Activated CD8-positive, alpha-beta T cell treated with anti-CD3 and anti-CD28 coated beads, Interleukin-2, amount 10 ng/mL, durations not matched to agents 7 days and 5 days (primary cell): ENCODE measurements around the gene NEO1. TPM values are rescaled to one million over a fixed set of nuclear protein-coding genes. Genes with fewer than 3 reads are reported as not detected.
"Not testable (repeated sequence)": the region's sequence is repeated elsewhere in the genome, so short reads cannot be mapped to it uniquely, and the experiment has no call there.

Source experiments
- ATAC-seq: fragments of 150-1000 bp; cut with Tn5 transposase; one replicate; pipeline ENCODE4 v1.10.0; 2021; ENCODE audit warnings: moderate library complexity
- CTCF ChIA-PET: fragments of 350-600 bp; sonication (Branson Sonifier 250); formaldehyde crosslinking; loops from one replicate; lab custom pipeline; 2021; ENCODE audit warnings: antibody characterized with exemption; lab: Charles Lee
- POLR2A ChIA-PET: fragments of 350-600 bp; sonication (Branson Sonifier 250); formaldehyde crosslinking; loops from one replicate; lab custom pipeline; 2021; ENCODE audit warnings: antibody characterized with exemption; lab: Charles Lee
- DNase-seq: peaks from one replicate; pipeline ENCODE4 v3.0.0-alpha.2; 2020
- H3K27ac Mint-ChIP-seq: one replicate; pipeline ENCODE4 v1.8.0; 2021; ENCODE audit warnings: mild to moderate bottlenecking, mixed read lengths
- H3K27me3 Mint-ChIP-seq: one replicate; pipeline ENCODE4 v1.8.0; 2021; ENCODE audit warnings: low read depth, mixed read lengths
- H3K36me3 Mint-ChIP-seq: one replicate; pipeline ENCODE4 v1.8.0; 2021; ENCODE audit warnings: low read depth, mixed read lengths
- H3K4me1 Mint-ChIP-seq: one replicate; pipeline ENCODE4 v1.8.0; 2021; ENCODE audit warnings: low read depth, mixed read lengths
- H3K4me3 Mint-ChIP-seq: one replicate; pipeline ENCODE4 v1.8.0; 2021; ENCODE audit warnings: mild to moderate bottlenecking, mixed read lengths
- H3K9me3 Mint-ChIP-seq: one replicate; pipeline ENCODE4 v1.8.0; 2022; ENCODE audit warnings: mixed read lengths; ENCODE audit not compliant: insufficient read depth
- total RNA-seq, 2 experiments: library from RNA; stranded (reverse); gene quantifications; one replicate each; pipeline ENCODE4 v1.2.3, GENCODE V29; 2021

Gene NEO1
- total RNA-seq, 2 experiments from 2014 or later, result 0.78 to 1.7 TPM

DNA sequence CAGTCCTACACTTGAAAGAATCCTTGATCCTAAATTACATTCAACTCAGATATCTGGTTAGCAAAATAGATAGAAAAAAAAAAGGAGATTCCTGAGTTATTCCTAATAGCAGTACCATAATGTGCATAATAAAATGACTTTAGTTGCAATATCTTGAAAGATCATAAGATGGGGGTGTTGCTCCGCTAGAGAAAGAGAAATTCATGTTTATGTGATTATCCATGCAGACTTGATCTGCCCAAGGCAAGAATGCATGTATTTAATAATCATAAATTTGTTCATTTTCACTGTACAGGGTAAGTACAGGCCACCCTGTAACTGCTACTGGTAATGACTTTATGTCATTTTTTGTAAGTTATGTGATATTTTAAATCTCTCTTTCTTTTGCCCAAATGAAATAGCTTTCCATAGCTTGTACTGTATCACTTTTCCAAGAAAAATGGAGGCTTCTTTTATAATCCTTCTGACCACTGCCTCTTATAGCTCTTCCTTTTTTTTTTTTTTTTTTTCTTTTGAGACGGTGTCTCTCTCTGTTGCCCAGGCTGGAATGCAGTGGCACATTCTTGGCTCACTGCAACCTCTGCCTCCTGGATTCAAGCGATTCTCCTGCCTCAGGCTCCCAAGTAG lies 231.9 kb downstream of the NEO1 start:
- no peak for DNase-seq
- no peaks in the 10 kb centered on the region for H3K4me1 Mint-ChIP-seq
- H3K4me3 Mint-ChIP-seq, result no peak overlapping the region
- ATAC-seq, result no peak
- H3K9me3 Mint-ChIP-seq, result no peaks in the 10 kb centered on the region
- no peak overlapping the region for H3K27ac Mint-ChIP-seq
- CTCF ChIA-PET, result interaction anchor here (0.6 to 1.6 kb wide), 5 partner anchors 13 to 416 kb away, joined by 3 to 5 read pairs (median 3); no protein-coding TSS in a partner anchor
- H3K36me3 Mint-ChIP-seq, result no peaks in the 10 kb centered on the region
- peaks cover 4% of the 10 kb centered on the region for H3K27me3 Mint-ChIP-seq
- POLR2A ChIA-PET, result no interaction called here

DNA sequence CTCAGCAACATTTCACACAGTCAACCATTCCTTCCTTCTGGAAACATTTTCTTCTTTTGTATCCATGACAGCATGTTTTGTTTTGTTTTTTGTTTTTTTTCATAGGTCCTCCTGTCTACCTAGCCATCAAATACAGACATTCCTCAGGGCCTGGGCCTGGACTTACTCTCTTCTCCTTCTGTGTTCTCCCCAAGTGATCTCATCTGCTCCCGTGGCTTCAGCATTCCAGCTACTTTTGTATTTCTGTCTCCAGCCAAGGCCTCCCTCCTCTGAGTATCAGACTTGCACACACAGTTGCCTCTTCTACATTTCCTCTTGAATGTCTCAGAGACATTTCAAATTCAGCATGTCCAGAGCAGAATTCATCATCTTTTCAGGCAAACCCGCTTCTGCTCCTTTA lies 234.0 kb downstream of the NEO1 start:
- H3K4me3 Mint-ChIP-seq, result no peak overlapping the region
- ATAC-seq (no peak), DNase-seq (no peak)
- H3K9me3 Mint-ChIP-seq, result no peaks in the 10 kb centered on the region
- H3K27me3 Mint-ChIP-seq, result peaks cover 4% of the 10 kb centered on the region
- CTCF ChIA-PET, result interaction anchor here (1.0 to 1.5 kb wide), 6 partner anchors 13 to 419 kb away, joined by 3 to 6 read pairs (median 4); no protein-coding TSS in a partner anchor
- POLR2A ChIA-PET, result no interaction called here
- H3K36me3 Mint-ChIP-seq, result no peaks in the 10 kb centered on the region
- no peaks in the 10 kb centered on the region for H3K4me1 Mint-ChIP-seq
- no peak overlapping the region for H3K27ac Mint-ChIP-seq

DNA sequence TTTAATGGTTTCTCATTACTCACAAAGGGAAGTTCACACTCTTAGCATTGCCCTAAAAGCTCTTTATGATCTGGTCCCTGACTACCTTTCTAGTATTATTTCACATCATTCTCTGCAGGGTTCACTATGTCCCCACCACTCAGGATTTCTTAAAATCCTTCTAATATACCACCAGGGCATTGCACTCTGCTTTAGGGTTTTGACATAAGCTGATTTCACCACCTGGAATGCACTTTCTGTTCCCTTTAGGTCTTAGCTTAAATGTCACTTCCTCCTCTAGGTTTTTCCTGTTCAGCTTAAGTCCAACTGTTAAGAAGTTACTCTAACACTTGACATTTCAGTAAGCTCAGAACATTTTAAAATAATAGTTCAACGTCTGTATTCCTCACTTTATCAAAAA lies 234.8 kb downstream of the NEO1 start:
- ATAC-seq (no peak), DNase-seq (no peak)
- Mint-ChIP-seq H3K4me1 (no peaks in the 10 kb centered on the region), H3K27me3 (peaks cover 4% of the 10 kb centered on the region), H3K36me3 (no peaks in the 10 kb centered on the region), H3K9me3 (no peaks in the 10 kb centered on the region), H3K4me3 (no peak overlapping the region), H3K27ac (no peak overlapping the region)
- CTCF ChIA-PET, result interaction anchor here (1.1 to 1.5 kb wide), 4 partner anchors 14 to 418 kb away, joined by 4 to 6 read pairs (median 5); no protein-coding TSS in a partner anchor
- POLR2A ChIA-PET, result no interaction called here

GRCh38 chr15:73291441-73291840 lies 239.2 kb downstream of the NEO1 start:
- Mint-ChIP-seq H3K36me3 (no peaks in the 10 kb centered on the region), H3K9me3 (no peaks in the 10 kb centered on the region), H3K27me3 (no peaks in the 10 kb centered on the region), H3K4me1 (no peaks in the 10 kb centered on the region), H3K4me3 (no peak overlapping the region), H3K27ac (no peak overlapping the region)
- ChIA-PET POLR2A (no interaction called here), CTCF (interaction anchor here (1.6 kb wide), 1 partner anchor 18 kb away, joined by 5 read pairs; no protein-coding TSS in a partner anchor)
- DNase-seq (no peak), ATAC-seq (no peak)

GRCh38 chr15:73293773-73294172 lies 241.5 kb downstream of the NEO1 start:
- H3K9me3 Mint-ChIP-seq, result no peaks in the 10 kb centered on the region
- POLR2A ChIA-PET, result no interaction called here
- no peaks in the 10 kb centered on the region for H3K27me3 Mint-ChIP-seq

GRCh38 chr15:73295630-73296286 lies 243.5 kb downstream of the NEO1 start:
- Mint-ChIP-seq H3K4me3 (no peak overlapping the region), H3K4me1 (no peaks in the 10 kb centered on the region), H3K27me3 (no peaks in the 10 kb centered on the region), H3K27ac (no peak overlapping the region), H3K36me3 (no peaks in the 10 kb centered on the region), H3K9me3 (no peaks in the 10 kb centered on the region)
- POLR2A ChIA-PET, result no interaction called here
- CTCF ChIA-PET, result no interaction called here
- ATAC-seq (no peak), DNase-seq (no peak)

More at GRCh38 chr15:73293773-73294172, 241.5 kb downstream of the NEO1 start:
- no peak for ATAC-seq
- Mint-ChIP-seq H3K36me3 (no peaks in the 10 kb centered on the region), H3K4me1 (no peaks in the 10 kb centered on the region), H3K4me3 (no peak overlapping the region), H3K27ac (no peak overlapping the region)
- DNase-seq, result no peak
- CTCF ChIA-PET, result no interaction called here

DNA sequence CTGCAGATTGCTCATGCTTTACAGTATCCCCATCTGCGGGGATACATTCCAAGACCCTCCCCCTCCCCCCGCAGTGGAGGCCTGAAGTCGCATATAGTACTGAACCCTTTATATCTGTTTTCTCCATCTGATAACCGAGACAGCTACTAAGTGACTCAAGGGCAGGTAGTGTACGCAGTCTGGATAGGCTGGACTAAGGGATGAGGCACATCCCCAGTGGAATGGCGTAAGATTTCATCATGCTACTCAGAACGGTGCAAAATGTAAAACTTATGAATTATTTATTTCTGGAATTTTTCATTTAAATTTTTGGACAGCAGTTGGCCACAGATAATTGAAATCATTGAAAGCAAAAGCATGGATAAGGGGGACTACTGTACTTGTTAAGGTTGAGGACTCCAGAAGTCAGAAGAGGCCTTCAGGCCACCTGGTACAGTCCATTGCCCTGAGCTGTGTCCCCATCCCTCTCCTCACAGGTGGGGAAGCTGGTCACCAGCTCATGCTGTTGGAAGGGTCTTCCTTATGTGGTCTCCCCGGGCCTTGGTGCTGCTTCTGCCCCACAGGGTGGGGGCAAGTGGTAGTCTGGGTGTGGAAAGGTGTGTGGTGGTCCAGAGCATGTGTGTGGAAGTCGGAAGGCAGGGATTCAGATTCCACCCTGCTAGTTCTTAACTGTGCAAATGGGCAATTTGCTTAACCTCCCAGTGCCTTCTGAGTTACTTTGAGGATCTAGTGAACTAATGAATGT lies 244.5 kb downstream of the NEO1 start:
- no peak overlapping the region for H3K27ac Mint-ChIP-seq
- H3K4me1 Mint-ChIP-seq, result no peaks in the 10 kb centered on the region
- POLR2A ChIA-PET, result no interaction called here
- no peaks in the 10 kb centered on the region for H3K27me3 Mint-ChIP-seq
- H3K9me3 Mint-ChIP-seq, result no peaks in the 10 kb centered on the region
- ATAC-seq (no peak), DNase-seq (no peak)
- no peak overlapping the region for H3K4me3 Mint-ChIP-seq
- CTCF ChIA-PET, result no interaction called here
- no peaks in the 10 kb centered on the region for H3K36me3 Mint-ChIP-seq

GRCh38 chr15:73298522-73299245 lies 246.4 kb downstream of the NEO1 start:
- no peak for DNase-seq
- ChIA-PET POLR2A (interaction anchor here (0.6 kb wide), 1 partner anchor 256 kb away, joined by 3 read pairs; no protein-coding TSS in a partner anchor), CTCF (interaction anchor here (0.6 to 1.2 kb wide), 2 partner anchors 14 to 337 kb away, joined by 3 read pairs; no protein-coding TSS in a partner anchor)
- no peak for ATAC-seq
- Mint-ChIP-seq H3K9me3 (no peaks in the 10 kb centered on the region), H3K27ac (no peak overlapping the region), H3K27me3 (no peaks in the 10 kb centered on the region), H3K36me3 (no peaks in the 10 kb centered on the region), H3K4me1 (peaks cover 3% of the 10 kb centered on the region), H3K4me3 (no peak overlapping the region)

DNA sequence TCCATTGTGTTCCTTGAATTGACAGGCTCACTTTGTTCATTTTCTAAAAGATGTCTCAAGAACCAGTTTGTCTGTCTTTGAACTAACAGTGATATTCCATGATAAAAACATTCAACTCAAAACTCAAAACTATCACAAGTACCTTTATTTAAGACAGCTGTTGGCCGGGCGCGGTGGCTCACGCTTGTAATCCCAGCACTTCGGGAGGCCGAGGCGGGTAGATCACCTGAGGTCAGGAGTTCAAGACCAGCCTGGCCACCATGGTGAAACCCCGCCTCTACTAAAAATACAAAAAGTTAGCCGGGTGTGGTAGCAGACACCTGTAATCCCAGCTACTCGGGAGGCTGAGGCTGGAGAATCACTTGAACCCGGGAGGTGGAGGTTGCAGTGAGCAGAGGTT lies 248.0 kb downstream of the NEO1 start:
- H3K4me1 Mint-ChIP-seq, H3K27ac Mint-ChIP-seq, POLR2A ChIA-PET, H3K27me3 Mint-ChIP-seq, H3K9me3 Mint-ChIP-seq, H3K36me3 Mint-ChIP-seq, CTCF ChIA-PET, ATAC-seq, H3K4me3 Mint-ChIP-seq, DNase-seq: not testable (repeated sequence)

GRCh38 chr15:73303636-73304035 lies 251.4 kb downstream of the NEO1 start:
- H3K4me1 Mint-ChIP-seq, result peaks cover 5% of the 10 kb centered on the region
- ChIA-PET CTCF (interaction anchor here (1.1 kb wide), 1 partner anchor 333 kb away, joined by 5 read pairs; no protein-coding TSS in a partner anchor), POLR2A (no interaction called here)
- no peaks in the 10 kb centered on the region for H3K36me3 Mint-ChIP-seq
- no peak overlapping the region for H3K27ac Mint-ChIP-seq
- no peaks in the 10 kb centered on the region for H3K9me3 Mint-ChIP-seq
- DNase-seq (no peak), ATAC-seq (no peak)
- H3K4me3 Mint-ChIP-seq, result no peak overlapping the region
- H3K27me3 Mint-ChIP-seq, result no peaks in the 10 kb centered on the region
